ENCODE results near the gene ACACA. TPM values are rescaled to one million over a fixed set of nuclear protein-coding genes. Genes with fewer than 3 reads are reported as not detected.
A peak's percentile ranks its signal among the peaks of the same experiment; 100 is the strongest.

Gene ACACA
- polyA plus RNA-seq, 1 experiment: 57.9 TPM

GRCh38 chr17:37393352-37393751, 13.3 kb downstream of the ACACA start:
- Histone ChIP-seq H3K27me3 (ENCODE audit: control insufficient read depth, insufficient read depth, low read length) (no peaks in the 10 kb centered on the region), H3K27ac (ENCODE audit: low read depth, low read length) (no peak overlapping the region), H3K4me3 (ENCODE audit: low read depth, low read length) (no peak overlapping the region), H3K9me3 (ENCODE audit: control insufficient read depth, insufficient read depth, low read length) (no peaks in the 10 kb centered on the region)
- TF ChIP-seq CTCF (IDR thresholded peaks at IDR 0.05; ENCODE audit: low read depth, low read length): no peak
- POLR2A ChIA-PET: interaction anchor here (1.5 to 2.2 kb wide), 2 partner anchors 14 to 20 kb away, joined by 3 to 6 read pairs; no protein-coding TSS in a partner anchor
- DNase-seq (ENCODE audit: low read depth, low spot score): no peak
- CTCF ChIA-PET: interaction anchor here (2.3 kb wide), 1 partner anchor 20 kb away, joined by 18 read pairs; no protein-coding TSS in a partner anchor

- H3K9me3 ChIP-seq (ENCODE audit: control insufficient read depth, insufficient read depth, low read length): no peaks in the 10 kb centered on the region
- no peaks in the 10 kb centered on the region for H3K27me3 ChIP-seq (ENCODE audit: control insufficient read depth, insufficient read depth, low read length)
- CTCF ChIA-PET: interaction anchor here (0.6 to 2.3 kb wide), 4 partner anchors 18 to 838 kb away, joined by 3 to 18 read pairs (median 6); no protein-coding TSS in a partner anchor
- POLR2A ChIA-PET: interaction anchor here (0.9 to 2.2 kb wide), 3 partner anchors 14 to 19 kb away, joined by 3 to 6 read pairs (median 3); no protein-coding TSS in a partner anchor
- peak overlapping the region; percentile 55 for H3K27ac ChIP-seq (ENCODE audit: low read depth, low read length)
- DNase-seq (ENCODE audit: low read depth, low spot score): peak; percentile 47
- peak overlapping the region; percentile 11; the same call in 1 of the 2 replicates for H3K4me3 ChIP-seq (ENCODE audit: low read depth, low read length)
- no peak for TF ChIP-seq CTCF (IDR thresholded peaks at IDR 0.05; ENCODE audit: low read depth, low read length)
Measured at GRCh38 chr17:37392024-37392590, 14.5 kb downstream of the ACACA start.

- ChIA-PET POLR2A (interaction anchor here (1.1 kb wide), 1 partner anchor 118 kb away, joined by 3 read pairs; no protein-coding TSS in a partner anchor), CTCF (interaction anchor here (0.6 to 2.1 kb wide), 2 partner anchors 17 to 1242 kb away, joined by 4 to 9 read pairs; no protein-coding TSS in a partner anchor)
Measured at GRCh38 chr17:37391146-37391545, 15.5 kb downstream of the ACACA start.

GRCh38 chr17:37389160-37389559, 17.5 kb downstream of the ACACA start:
- CTCF ChIA-PET: interaction anchor here (0.6 to 2.1 kb wide), 3 partner anchors 13 to 933 kb away, joined by 3 to 9 read pairs (median 3); no protein-coding TSS in a partner anchor
- no peak overlapping the region for H3K4me3 ChIP-seq (ENCODE audit: low read depth, low read length)
- H3K9me3 ChIP-seq (ENCODE audit: control insufficient read depth, insufficient read depth, low read length): no peaks in the 10 kb centered on the region
- no peaks in the 10 kb centered on the region for H3K27me3 ChIP-seq (ENCODE audit: control insufficient read depth, insufficient read depth, low read length)
- POLR2A ChIA-PET: no interaction called here
- no peak overlapping the region for H3K27ac ChIP-seq (ENCODE audit: low read depth, low read length)
- DNase-seq (ENCODE audit: low read depth, low spot score): no peak
- TF ChIP-seq CTCF (IDR thresholded peaks at IDR 0.05; ENCODE audit: low read depth, low read length): no peak

More at GRCh38 chr17:37391146-37391545, 15.5 kb downstream of the ACACA start:
- Histone ChIP-seq H3K9me3 (ENCODE audit: control insufficient read depth, insufficient read depth, low read length) (no peaks in the 10 kb centered on the region), H3K27ac (ENCODE audit: low read depth, low read length) (no peak overlapping the region), H3K4me3 (ENCODE audit: low read depth, low read length) (no peak overlapping the region), H3K27me3 (ENCODE audit: control insufficient read depth, insufficient read depth, low read length) (no peaks in the 10 kb centered on the region)
- no peak for DNase-seq (ENCODE audit: low read depth, low spot score)
- TF ChIP-seq CTCF (IDR thresholded peaks at IDR 0.05; ENCODE audit: low read depth, low read length): no peak

- TF ChIP-seq CTCF (IDR thresholded peaks at IDR 0.05; ENCODE audit: low read depth, low read length): no peak
- Histone ChIP-seq H3K9me3 (ENCODE audit: control insufficient read depth, insufficient read depth, low read length) (no peaks in the 10 kb centered on the region), H3K27ac (ENCODE audit: low read depth, low read length) (peak overlapping the region; percentile 21), H3K27me3 (ENCODE audit: control insufficient read depth, insufficient read depth, low read length) (no peaks in the 10 kb centered on the region), H3K4me3 (ENCODE audit: low read depth, low read length) (no peak overlapping the region)
- DNase-seq (ENCODE audit: low read depth, low spot score): no peak
- POLR2A ChIA-PET: no interaction called here
- CTCF ChIA-PET: interaction anchor here (1.3 to 1.4 kb wide), 2 partner anchors 12 to 14 kb away, joined by 3 to 16 read pairs; no protein-coding TSS in a partner anchor
Measured at GRCh38 chr17:37388266-37388665, 18.4 kb downstream of the ACACA start.

Data from AG04450 (cell line).